B cell (primary cell): ENCODE data around the gene RPP30. TPM values are rescaled to one million over a fixed set of nuclear protein-coding genes. Genes with fewer than 3 reads are reported as not detected.
A peak's percentile ranks its signal among the peaks of the same experiment; 100 is the strongest.

ENCODE experiments used
- ATAC-seq: fragments of 200-7000 bp; cut with Tn5 transposase; one replicate; pipeline ENCODE4 v1.10.0; 2021; ENCODE audit warnings: low read depth, mild to moderate bottlenecking, moderate number of reproducible peaks, moderate library complexity
- CTCF ChIA-PET: fragments of 350-600 bp; sonication (Branson Sonifier 250); formaldehyde crosslinking; loops from one replicate; lab custom pipeline; 2021; ENCODE audit warnings: antibody characterized with exemption, inconsistent platforms; lab: Charles Lee
- POLR2A ChIA-PET: fragments of 350-600 bp; sonication (Branson Sonifier 250); formaldehyde crosslinking; loops from one replicate; lab custom pipeline; 2021; ENCODE audit warnings: antibody characterized with exemption; lab: Charles Lee
- DNase-seq: peaks from one replicate; pipeline ENCODE4 v3.0.0; 2013
- H2AFZ ChIP-seq: 2 replicates; pipeline ENCODE4 v1.6.1; 2012; ENCODE audit warnings: mild to moderate bottlenecking, low read depth, low read length; ENCODE audit not compliant: insufficient read depth, poor library complexity, severe bottlenecking
- H3K27ac ChIP-seq, 2 donors: 1 replicate in 1 of 2; 2 replicates in 1 of 2; pipeline ENCODE4 v1.5.1; 2012 to 2013; ENCODE audit warnings: low read length in 2 of 2, mild to moderate bottlenecking in 2 of 2, moderate library complexity in 1 of 2
- H3K27me3 ChIP-seq, 4 experiments: fragments of 200-600 bp in 1 of 4; sonication (generic) in 1 of 4; replicated peaks in 1 of 4; 1 replicate in 2 of 4; 2 replicates in 2 of 4; pipeline versions ENCODE4 v1.6.1 to v1.7.0; 2013 to 2016; ENCODE audit warnings: low read length in 3 of 4, mild to moderate bottlenecking in 2 of 4, mixed read lengths in 1 of 4, moderate library complexity in 1 of 4; ENCODE audit not compliant: insufficient read depth in 4 of 4, control insufficient read depth in 3 of 4; ENCODE audit errors: control extremely low read depth in 1 of 4
- H3K36me3 ChIP-seq, 2 experiments: replicated peaks in 1 of 2; 1 replicate in 1 of 2; 2 replicates in 1 of 2; pipeline versions ENCODE4 v1.6.1 to v1.7.1; 2013; ENCODE audit warnings: low read length in 1 of 2; ENCODE audit not compliant: insufficient read depth in 2 of 2, control insufficient read depth in 1 of 2; ENCODE audit errors: control extremely low read depth in 1 of 2, extremely low read depth in 1 of 2
- H3K4me1 ChIP-seq, 2 donors: fragments of 200-600 bp in 1 of 2; sonication (generic) in 1 of 2; 1 replicate in 1 of 2; 2 replicates in 1 of 2; pipeline versions ENCODE4 v1.5.1 to v1.6.1; 2013 to 2017; ENCODE audit warnings: low read length in 2 of 2; ENCODE audit not compliant: control insufficient read depth in 2 of 2, insufficient read depth in 2 of 2
- H3K4me2 ChIP-seq: replicated peaks from 2 replicates; pipeline ENCODE3; 2012; ENCODE audit warnings: mild to moderate bottlenecking, low read depth, low read length; ENCODE audit not compliant: poor library complexity, severe bottlenecking
- H3K4me3 ChIP-seq, 5 experiments: fragments of 200-600 bp in 1 of 5; sonication (generic) in 1 of 5; 1 replicate in 3 of 5; 2 replicates in 2 of 5; pipeline versions ENCODE4 v1.5.1 to v1.7.0; 2011 to 2016; ENCODE audit warnings: low read length in 4 of 5, mild to moderate bottlenecking in 4 of 5, low read depth in 2 of 5, control low read depth in 1 of 5, moderate library complexity in 1 of 5; ENCODE audit not compliant: insufficient read depth in 1 of 5; ENCODE audit errors: control extremely low read depth in 1 of 5, extremely low read depth in 1 of 5
- H3K79me2 ChIP-seq: fragments of 200-600 bp; sonication (generic); one replicate; pipeline ENCODE4 v1.6.0; 2016; ENCODE audit warnings: low read length; ENCODE audit not compliant: control insufficient read depth, insufficient read depth
- H3K9ac ChIP-seq: fragments of 200-600 bp; sonication (generic); 2 replicates; pipeline ENCODE4 v1.6.1; 2017; ENCODE audit warnings: mild to moderate bottlenecking, low read length, moderate library complexity
- H3K9me3 ChIP-seq, 3 donors: one replicate each; pipeline versions ENCODE4 v1.6.1 to v1.7.1; 2013; ENCODE audit warnings: low read length in 2 of 3; ENCODE audit not compliant: control insufficient read depth in 2 of 3, insufficient read depth in 1 of 3; ENCODE audit errors: control extremely low read depth in 1 of 3
- H4K20me1 ChIP-seq: 2 replicates; pipeline ENCODE4 v1.6.0; 2012; ENCODE audit warnings: mild to moderate bottlenecking, low read length; ENCODE audit not compliant: insufficient read depth, control insufficient read depth, poor library complexity, severe bottlenecking
- H3K27ac Mint-ChIP-seq: one replicate; pipeline ENCODE4 v1.8.0; 2021; ENCODE audit warnings: mixed read lengths
- H3K27me3 Mint-ChIP-seq: one replicate; pipeline ENCODE4 v1.8.0; 2021; ENCODE audit warnings: mixed read lengths
- H3K4me1 Mint-ChIP-seq: one replicate; pipeline ENCODE4 v1.8.0; 2021; ENCODE audit warnings: mixed read lengths
- H3K4me3 Mint-ChIP-seq: one replicate; pipeline ENCODE4 v1.8.0; 2021; ENCODE audit warnings: mixed read lengths
- H3K9me3 Mint-ChIP-seq: one replicate; pipeline ENCODE4 v1.8.0; 2022; ENCODE audit warnings: mixed read lengths; ENCODE audit not compliant: insufficient read depth
- EZH2 ChIP-seq: IDR thresholded peaks from 2 replicates; pipeline ENCODE4 v1.6.1; 2012; ENCODE audit warnings: borderline replicate concordance, low read depth, mild to moderate bottlenecking, moderate library complexity, low read length; ENCODE audit not compliant: insufficient read depth, poor library complexity, severe bottlenecking
- WGBS: methylation state at CpG from one replicate; pipeline ENCODE4 v1.1.5; 2013; ENCODE audit warnings: missing lambda C conversion rate; ENCODE audit not compliant: insufficient coverage; 5-methylcytosine and 5-hydroxymethylcytosine counted together
- intact Hi-C: fragments of 100-400 bp; cut with micrococcal nuclease; formaldehyde crosslinking; loops from one replicate; pipeline ENCODE4 v1.10.0; 2022
- polyA plus RNA-seq: library from polyadenylated mRNA; depleted of rRNA; stranded (reverse); fragments of >200 nt; gene quantifications from 2 replicates; pipeline ENCODE4 v1.2.3, GENCODE V29; 2012
- total RNA-seq, 2 donors: library from RNA; stranded (reverse); fragments of 120-200 nt in 1 of 2; gene quantifications; 1 replicate in 1 of 2; 2 replicates in 1 of 2; pipeline versions ENCODE4 v1.2.3 to v1.2.4, GENCODE V29; 2013 to 2022
- TF ChIP-seq, protein P1 (sequence below): fragments of 200-600 bp; IDR thresholded peaks from one replicate; pipeline ENCODE4 v1.8.0; 2022; ENCODE audit warnings: antibody characterized with exemption, mild to moderate bottlenecking

Gene RPP30
- total and polyA plus RNA-seq, 2 donors (not counting 1 experiment from before 2014, with no cell fraction given): 28.2 to 41.7 TPM

DNA sequence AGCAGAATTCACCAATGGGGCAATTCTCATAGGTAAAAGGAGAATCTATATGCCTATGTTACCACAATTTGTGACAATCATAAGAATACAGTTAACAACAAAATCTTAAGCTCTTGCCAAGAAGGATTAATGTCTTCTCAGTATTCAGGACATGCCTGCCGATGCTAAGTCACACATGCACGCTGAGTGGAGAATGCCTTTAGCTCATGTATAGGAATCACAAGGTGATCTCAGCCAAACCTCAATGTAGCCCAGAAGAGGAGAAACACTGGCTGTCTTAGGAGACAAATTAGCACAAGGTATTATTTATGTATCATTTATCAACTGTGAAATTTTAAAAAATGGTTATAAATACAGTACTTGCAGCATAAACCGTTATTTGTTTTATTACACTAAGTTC, 16.6 kb upstream of the RPP30 start:
- CTCF ChIA-PET: interaction anchor here (2.2 to 3.8 kb wide), 2 partner anchors 10 to 17 kb away, joined by 13 to 24 read pairs; partner anchors contain the start of gene RPP30
- H3K4me2 ChIP-seq: no peak overlapping the region
- 100% methylated on average over 1 of the region's 3 CpGs for WGBS

DNA sequence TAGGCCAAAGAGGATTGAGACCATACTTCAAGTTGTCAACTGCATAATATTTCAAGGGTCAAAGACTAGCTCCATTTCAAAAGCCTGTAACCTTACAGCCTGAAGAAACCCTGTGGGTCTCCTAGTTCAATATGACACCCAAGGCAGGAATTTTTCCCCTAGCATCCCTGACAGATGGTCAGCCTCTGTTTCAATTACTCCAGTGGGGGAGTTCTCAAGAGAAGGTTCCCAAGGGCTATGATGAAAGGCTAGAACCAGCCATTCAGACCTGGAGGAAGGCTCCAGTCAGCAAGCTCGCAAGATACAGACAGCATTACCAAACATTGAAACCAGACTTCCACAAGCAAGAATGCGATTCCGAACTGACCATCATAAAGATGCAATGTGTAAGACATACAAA, 15.5 kb upstream of the RPP30 start:
- peaks cover 13% of the 10 kb centered on the region for H3K4me1 Mint-ChIP-seq
- peaks cover 16 to 17% of the 10 kb centered on the region in 2 donors for H3K4me1 ChIP-seq
- DNase-seq: no peak
- H2AFZ ChIP-seq: peak overlapping the region; percentile 79
- H3K27ac ChIP-seq: no peak overlapping the region
- peaks cover 0 to 9% (median 1%) of the 10 kb centered on the region in 3 donors for H3K9me3 ChIP-seq
- CTCF ChIA-PET: interaction anchor here (1.4 to 3.8 kb wide), 4 partner anchors 9 to 24 kb away, joined by 3 to 24 read pairs (median 10); partner anchors contain the start of gene RPP30
- no peak for ATAC-seq
- intact Hi-C loops: no loop called here
- no peak overlapping the region for H3K27ac Mint-ChIP-seq
- no peaks in the 10 kb centered on the region for H3K36me3 ChIP-seq
- 100% methylated on average over 1 of the region's 3 CpGs for WGBS
- H4K20me1 ChIP-seq: no peaks in the 10 kb centered on the region
- POLR2A ChIA-PET: no interaction called here
- H3K9me3 Mint-ChIP-seq: peaks cover 4% of the 10 kb centered on the region
- no peak overlapping the region for H3K4me2 ChIP-seq
- TF ChIP-seq, protein P1, sequence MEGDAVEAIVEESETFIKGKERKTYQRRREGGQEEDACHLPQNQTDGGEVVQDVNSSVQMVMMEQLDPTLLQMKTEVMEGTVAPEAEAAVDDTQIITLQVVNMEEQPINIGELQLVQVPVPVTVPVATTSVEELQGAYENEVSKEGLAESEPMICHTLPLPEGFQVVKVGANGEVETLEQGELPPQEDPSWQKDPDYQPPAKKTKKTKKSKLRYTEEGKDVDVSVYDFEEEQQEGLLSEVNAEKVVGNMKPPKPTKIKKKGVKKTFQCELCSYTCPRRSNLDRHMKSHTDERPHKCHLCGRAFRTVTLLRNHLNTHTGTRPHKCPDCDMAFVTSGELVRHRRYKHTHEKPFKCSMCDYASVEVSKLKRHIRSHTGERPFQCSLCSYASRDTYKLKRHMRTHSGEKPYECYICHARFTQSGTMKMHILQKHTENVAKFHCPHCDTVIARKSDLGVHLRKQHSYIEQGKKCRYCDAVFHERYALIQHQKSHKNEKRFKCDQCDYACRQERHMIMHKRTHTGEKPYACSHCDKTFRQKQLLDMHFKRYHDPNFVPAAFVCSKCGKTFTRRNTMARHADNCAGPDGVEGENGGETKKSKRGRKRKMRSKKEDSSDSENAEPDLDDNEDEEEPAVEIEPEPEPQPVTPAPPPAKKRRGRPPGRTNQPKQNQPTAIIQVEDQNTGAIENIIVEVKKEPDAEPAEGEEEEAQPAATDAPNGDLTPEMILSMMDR: no peak
- TF ChIP-seq EZH2: no peak
- no peaks in the 10 kb centered on the region for H3K79me2 ChIP-seq
- H3K4me3 Mint-ChIP-seq: peak overlapping the region; percentile 74
- H3K9ac ChIP-seq: no peak overlapping the region
- H3K4me3 ChIP-seq: no peak overlapping the region
- peaks cover 56% of the 10 kb centered on the region for H3K27me3 Mint-ChIP-seq
- H3K27me3 ChIP-seq: peaks cover 0 to 44% (median 41%) of the 10 kb centered on the region in 4 experiments

More for the DNA sequence above, 16.6 kb upstream of the RPP30 start:
- Mint-ChIP-seq H3K4me3 (no peak overlapping the region), H3K27me3 (peaks cover 62% of the 10 kb centered on the region), H3K27ac (no peak overlapping the region), H3K4me1 (peaks cover 13% of the 10 kb centered on the region), H3K9me3 (peaks cover 8% of the 10 kb centered on the region)
- ATAC-seq: no peak
- Histone ChIP-seq H3K36me3 (no peaks in the 10 kb centered on the region), H3K27me3 (peaks cover 0 to 44% (median 42%) of the 10 kb centered on the region in 4 experiments), H3K79me2 (no peaks in the 10 kb centered on the region), H3K9me3 (peaks cover 1 to 12% (median 9%) of the 10 kb centered on the region in 3 donors), H2AFZ (no peak overlapping the region), H3K4me3 (no peak overlapping the region), H3K4me1 (peaks cover 16 to 17% of the 10 kb centered on the region in 2 donors), H3K9ac (no peak overlapping the region), H3K27ac (no peak overlapping the region), H4K20me1 (no peaks in the 10 kb centered on the region)
- no peak for DNase-seq
- POLR2A ChIA-PET: no interaction called here
- TF ChIP-seq, protein P1: no peak
- TF ChIP-seq EZH2: no peak
- intact Hi-C loops: no loop called here
